Uterus (tissue), 2 donors: Measurements from ENCODE around the gene PRODH2.

Experiments used
- POLR2A ChIP-seq, 2 donors: fragments of 450-650 bp; IDR thresholded peaks; one replicate each; pipeline ENCODE4 v1.6.1; 2016; ENCODE audit warnings: antibody characterized with exemption in 2 of 2, mild to moderate bottlenecking in 1 of 2, moderate library complexity in 1 of 2
- TF ChIP-seq, protein P1 (sequence below), 4 experiments: fragments of 200-600 bp in 2 of 4; fragments of 450-650 bp in 2 of 4; sonication (generic) in 2 of 4; IDR thresholded peaks; one replicate each; pipeline ENCODE4 v1.5.1; 2016 to 2019; ENCODE audit warnings: antibody characterized with exemption in 4 of 4, mild to moderate bottlenecking in 2 of 4, moderate library complexity in 1 of 4

DNA sequence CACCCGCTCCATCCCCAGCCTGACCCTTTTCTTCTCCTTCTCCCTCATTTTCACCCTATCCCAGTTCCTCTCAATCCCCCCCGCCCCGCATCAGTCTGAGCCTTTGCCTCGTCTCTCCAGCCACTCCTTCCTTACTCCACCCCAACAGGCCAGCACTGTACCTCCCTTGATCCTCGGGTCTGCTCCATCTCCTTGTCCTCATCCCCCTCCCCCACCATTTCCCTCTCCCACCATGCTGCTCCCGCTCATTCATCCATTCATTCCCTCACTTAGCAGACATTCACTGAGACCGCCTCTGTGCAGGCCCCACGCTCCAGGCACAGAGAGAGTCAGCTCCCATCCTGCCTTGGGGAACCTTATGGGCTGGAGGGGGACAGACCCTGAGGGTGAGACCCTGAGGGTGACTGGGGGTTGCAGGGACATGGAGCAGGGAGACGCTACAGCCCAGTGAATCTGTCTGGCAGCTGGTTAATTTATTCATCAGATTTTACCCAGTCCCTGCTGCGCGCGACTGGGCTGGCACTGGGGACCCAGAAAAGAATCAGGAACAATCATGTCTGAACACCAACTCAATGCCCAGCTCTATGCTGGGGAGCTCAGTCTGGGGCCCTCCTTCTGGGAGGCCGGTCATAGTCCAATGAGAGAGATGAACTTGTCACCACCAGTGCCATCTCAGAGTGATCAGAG is 36.4 kb downstream of the PRODH2 start:
- TF ChIP-seq, protein P1, sequence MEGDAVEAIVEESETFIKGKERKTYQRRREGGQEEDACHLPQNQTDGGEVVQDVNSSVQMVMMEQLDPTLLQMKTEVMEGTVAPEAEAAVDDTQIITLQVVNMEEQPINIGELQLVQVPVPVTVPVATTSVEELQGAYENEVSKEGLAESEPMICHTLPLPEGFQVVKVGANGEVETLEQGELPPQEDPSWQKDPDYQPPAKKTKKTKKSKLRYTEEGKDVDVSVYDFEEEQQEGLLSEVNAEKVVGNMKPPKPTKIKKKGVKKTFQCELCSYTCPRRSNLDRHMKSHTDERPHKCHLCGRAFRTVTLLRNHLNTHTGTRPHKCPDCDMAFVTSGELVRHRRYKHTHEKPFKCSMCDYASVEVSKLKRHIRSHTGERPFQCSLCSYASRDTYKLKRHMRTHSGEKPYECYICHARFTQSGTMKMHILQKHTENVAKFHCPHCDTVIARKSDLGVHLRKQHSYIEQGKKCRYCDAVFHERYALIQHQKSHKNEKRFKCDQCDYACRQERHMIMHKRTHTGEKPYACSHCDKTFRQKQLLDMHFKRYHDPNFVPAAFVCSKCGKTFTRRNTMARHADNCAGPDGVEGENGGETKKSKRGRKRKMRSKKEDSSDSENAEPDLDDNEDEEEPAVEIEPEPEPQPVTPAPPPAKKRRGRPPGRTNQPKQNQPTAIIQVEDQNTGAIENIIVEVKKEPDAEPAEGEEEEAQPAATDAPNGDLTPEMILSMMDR (IDR thresholded peaks at IDR 0.05): no peak
- no peak for TF ChIP-seq POLR2A (IDR thresholded peaks at IDR 0.05)
